MCF 10A (cell line): ENCODE measurements around the gene MAPRE3. TPM values are rescaled to one million over a fixed set of nuclear protein-coding genes. Genes with fewer than 3 reads are reported as not detected.

ENCODE experiments used
- BruUV-seq: library from RNA; stranded (reverse); fragments of 400-500 nt; replicated peaks from 2 replicates; lab custom pipeline; 2021; lab: Mats Ljungman, UMichigan
- CTCF ChIA-PET: fragments of 300-600 bp; sonication (Branson Sonifier 250); formaldehyde crosslinking; extraction: SDS; loops from one replicate; lab custom pipeline; 2021; ENCODE audit warnings: antibody characterized with exemption, inconsistent platforms; lab: Yijun Ruan, JAX
- POLR2A ChIA-PET: fragments of 300-600, 350-650 bp; sonication (Branson Sonifier 250); formaldehyde crosslinking; extraction: SDS; loops from one replicate; lab custom pipeline; 2020; ENCODE audit warnings: antibody characterized with exemption, inconsistent platforms; lab: Yijun Ruan, JAX
- DNase-seq: peaks from one replicate; pipeline ENCODE4 v3.0.0-alpha.2; 2018; ENCODE audit not compliant: unreplicated experiment
- H3K27ac Mint-ChIP-seq: one replicate; pipeline ENCODE4 v1.8.0; 2022; ENCODE audit warnings: mild to moderate bottlenecking, low read depth, mixed read lengths; ENCODE audit not compliant: unreplicated experiment
- H3K27me3 Mint-ChIP-seq: one replicate; pipeline ENCODE4 v1.8.0; 2022; ENCODE audit warnings: mixed read lengths; ENCODE audit not compliant: insufficient read depth, unreplicated experiment
- H3K36me3 Mint-ChIP-seq: one replicate; pipeline ENCODE4 v1.8.0; 2022; ENCODE audit warnings: mild to moderate bottlenecking, moderate library complexity, mixed read lengths; ENCODE audit not compliant: insufficient read depth, unreplicated experiment
- H3K4me1 Mint-ChIP-seq: one replicate; pipeline ENCODE4 v1.8.0; 2022; ENCODE audit warnings: mixed read lengths; ENCODE audit not compliant: insufficient read depth, unreplicated experiment
- H3K4me3 Mint-ChIP-seq: one replicate; pipeline ENCODE4 v1.8.0; 2022; ENCODE audit warnings: mild to moderate bottlenecking, moderate library complexity, mixed read lengths; ENCODE audit not compliant: unreplicated experiment
- H3K9me3 Mint-ChIP-seq: one replicate; pipeline ENCODE4 v1.8.0; 2022; ENCODE audit warnings: mixed read lengths; ENCODE audit not compliant: unreplicated experiment
- intact Hi-C: fragments of 100-400 bp; cut with micrococcal nuclease; formaldehyde crosslinking; loops from 2 replicates; pipeline ENCODE4 v1.14.1; 2022
- total RNA-seq: library from RNA; stranded (reverse); gene quantifications from 2 replicates; pipeline ENCODE4 v1.2.3, GENCODE V29; 2022
- TF ChIP-seq, protein P1 (sequence below): fragments of 200-600 bp; IDR thresholded peaks from one replicate; pipeline ENCODE4 v1.8.0; 2022; ENCODE audit warnings: antibody characterized with exemption, mild to moderate bottlenecking; ENCODE audit not compliant: unreplicated experiment

The MAPRE3 gene
- total RNA-seq, 1 experiment from 2014 or later, result 18.0 TPM

- BruUV-seq, result no TSS peak
- TF ChIP-seq, protein P1, sequence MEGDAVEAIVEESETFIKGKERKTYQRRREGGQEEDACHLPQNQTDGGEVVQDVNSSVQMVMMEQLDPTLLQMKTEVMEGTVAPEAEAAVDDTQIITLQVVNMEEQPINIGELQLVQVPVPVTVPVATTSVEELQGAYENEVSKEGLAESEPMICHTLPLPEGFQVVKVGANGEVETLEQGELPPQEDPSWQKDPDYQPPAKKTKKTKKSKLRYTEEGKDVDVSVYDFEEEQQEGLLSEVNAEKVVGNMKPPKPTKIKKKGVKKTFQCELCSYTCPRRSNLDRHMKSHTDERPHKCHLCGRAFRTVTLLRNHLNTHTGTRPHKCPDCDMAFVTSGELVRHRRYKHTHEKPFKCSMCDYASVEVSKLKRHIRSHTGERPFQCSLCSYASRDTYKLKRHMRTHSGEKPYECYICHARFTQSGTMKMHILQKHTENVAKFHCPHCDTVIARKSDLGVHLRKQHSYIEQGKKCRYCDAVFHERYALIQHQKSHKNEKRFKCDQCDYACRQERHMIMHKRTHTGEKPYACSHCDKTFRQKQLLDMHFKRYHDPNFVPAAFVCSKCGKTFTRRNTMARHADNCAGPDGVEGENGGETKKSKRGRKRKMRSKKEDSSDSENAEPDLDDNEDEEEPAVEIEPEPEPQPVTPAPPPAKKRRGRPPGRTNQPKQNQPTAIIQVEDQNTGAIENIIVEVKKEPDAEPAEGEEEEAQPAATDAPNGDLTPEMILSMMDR, result peak; percentile 35
- H3K4me3 Mint-ChIP-seq, result no peak overlapping the region
- H3K27me3 Mint-ChIP-seq, result no peaks in the 10 kb centered on the region
- H3K9me3 Mint-ChIP-seq, result no peaks in the 10 kb centered on the region
- H3K4me1 Mint-ChIP-seq, result peaks cover 14% of the 10 kb centered on the region
- intact Hi-C loops, result no loop called here
- ChIA-PET CTCF (interaction anchor here (0.6 to 4.5 kb wide), 9 partner anchors 14 to 175 kb away, joined by 3 to 27 read pairs (median 4); no protein-coding TSS in a partner anchor), POLR2A (interaction anchor here (0.6 to 3.5 kb wide), 6 partner anchors 10 to 199 kb away, joined by 3 to 16 read pairs (median 4); partner anchors contain the start of genes OST4 and PREB)
- H3K36me3 Mint-ChIP-seq, result peaks cover 5% of the 10 kb centered on the region
- peak; percentile 76 for DNase-seq
- no peak overlapping the region for H3K27ac Mint-ChIP-seq
Measured at GRCh38 chr2:26982102-26982742, 11.8 kb downstream of the MAPRE3 start.

DNA sequence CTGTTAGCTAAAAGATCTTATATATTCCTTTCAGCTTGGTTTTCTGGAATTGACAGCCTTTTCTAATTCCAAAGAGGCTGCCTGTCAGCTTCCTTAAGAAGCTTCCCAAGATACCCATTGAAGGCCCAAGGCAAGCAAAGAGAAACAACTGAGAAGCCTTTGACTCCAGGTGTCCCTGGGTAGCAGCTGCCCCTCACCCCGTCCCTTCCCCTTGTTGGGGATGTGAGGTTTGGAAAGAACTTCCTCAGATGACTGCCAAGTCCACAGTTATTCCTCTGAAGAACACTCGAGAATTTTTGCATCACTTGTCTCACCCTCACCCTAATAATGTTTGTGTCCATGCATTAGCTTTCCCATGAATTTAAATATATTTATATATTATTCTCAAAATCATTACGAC lies 13.3 kb downstream of the MAPRE3 start:
- intact Hi-C loops, result no loop called here
- ChIA-PET POLR2A (interaction anchor here (0.9 to 3.5 kb wide), 2 partner anchors 12 to 14 kb away, joined by 3 to 16 read pairs; no protein-coding TSS in a partner anchor), CTCF (interaction anchor here (0.7 to 4.5 kb wide), 5 partner anchors 12 to 137 kb away, joined by 3 to 27 read pairs (median 4); partner anchors contain the start of gene MAPRE3)
- DNase-seq, result no peak
- Mint-ChIP-seq H3K4me1 (peaks cover 16% of the 10 kb centered on the region), H3K27me3 (no peaks in the 10 kb centered on the region), H3K36me3 (peaks cover 5% of the 10 kb centered on the region), H3K9me3 (no peaks in the 10 kb centered on the region), H3K27ac (no peak overlapping the region), H3K4me3 (no peak overlapping the region)
- TF ChIP-seq, protein P1, result no peak
- BruUV-seq, result no TSS peak

- TF ChIP-seq, protein P1, result no peak
- no TSS peak for BruUV-seq
- Mint-ChIP-seq H3K27me3 (no peaks in the 10 kb centered on the region), H3K4me1 (peaks cover 19% of the 10 kb centered on the region), H3K9me3 (no peaks in the 10 kb centered on the region), H3K27ac (no peak overlapping the region), H3K36me3 (peaks cover 5% of the 10 kb centered on the region), H3K4me3 (no peak overlapping the region)
- intact Hi-C loops, result no loop called here
- DNase-seq, result no peak
- ChIA-PET POLR2A (no interaction called here), CTCF (interaction anchor here (0.6 to 4.5 kb wide), 2 partner anchors 23 to 44 kb away, joined by 3 to 27 read pairs; no protein-coding TSS in a partner anchor)
Measured at GRCh38 chr2:26985807-26986206, 15.4 kb downstream of the MAPRE3 start.

DNA sequence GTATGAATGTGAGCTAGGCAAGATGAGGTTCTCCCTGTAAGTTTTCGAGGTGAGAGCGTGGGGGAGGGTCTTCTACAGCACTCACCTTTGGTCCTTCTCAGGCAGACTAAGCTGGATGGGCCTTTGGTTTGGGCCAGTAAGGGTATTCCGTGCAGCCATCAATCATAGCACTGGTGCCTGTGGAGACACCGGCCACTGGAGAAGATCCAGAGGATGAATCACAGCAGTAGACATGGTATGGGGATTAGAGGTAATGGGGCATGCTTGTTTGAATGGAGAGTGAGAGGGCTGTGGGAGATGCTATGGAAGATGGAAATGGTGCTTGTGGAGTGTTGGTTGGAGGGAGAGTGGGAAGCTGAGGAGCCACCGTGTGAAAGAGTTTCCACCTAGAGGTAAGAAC lies 16.1 kb downstream of the MAPRE3 start:
- H3K4me3 Mint-ChIP-seq, result no peak overlapping the region
- no peaks in the 10 kb centered on the region for H3K27me3 Mint-ChIP-seq
- DNase-seq, result peak; percentile 13
- TF ChIP-seq, protein P1, result no peak
- H3K36me3 Mint-ChIP-seq, result peaks cover 5% of the 10 kb centered on the region
- CTCF ChIA-PET, result interaction anchor here (0.5 to 5.2 kb wide), 5 partner anchors 24 to 297 kb away, joined by 3 to 25 read pairs (median 4); no protein-coding TSS in a partner anchor
- no peak overlapping the region for H3K27ac Mint-ChIP-seq
- H3K9me3 Mint-ChIP-seq, result no peaks in the 10 kb centered on the region
- intact Hi-C loops, result no loop called here
- BruUV-seq, result no TSS peak
- peaks cover 19% of the 10 kb centered on the region for H3K4me1 Mint-ChIP-seq
- POLR2A ChIA-PET, result interaction anchor here (0.6 kb wide), 1 partner anchor 13 kb away, joined by 3 read pairs; no protein-coding TSS in a partner anchor
